ENCODE measurements around the gene NAV2.

NAV2 gene

DNA sequence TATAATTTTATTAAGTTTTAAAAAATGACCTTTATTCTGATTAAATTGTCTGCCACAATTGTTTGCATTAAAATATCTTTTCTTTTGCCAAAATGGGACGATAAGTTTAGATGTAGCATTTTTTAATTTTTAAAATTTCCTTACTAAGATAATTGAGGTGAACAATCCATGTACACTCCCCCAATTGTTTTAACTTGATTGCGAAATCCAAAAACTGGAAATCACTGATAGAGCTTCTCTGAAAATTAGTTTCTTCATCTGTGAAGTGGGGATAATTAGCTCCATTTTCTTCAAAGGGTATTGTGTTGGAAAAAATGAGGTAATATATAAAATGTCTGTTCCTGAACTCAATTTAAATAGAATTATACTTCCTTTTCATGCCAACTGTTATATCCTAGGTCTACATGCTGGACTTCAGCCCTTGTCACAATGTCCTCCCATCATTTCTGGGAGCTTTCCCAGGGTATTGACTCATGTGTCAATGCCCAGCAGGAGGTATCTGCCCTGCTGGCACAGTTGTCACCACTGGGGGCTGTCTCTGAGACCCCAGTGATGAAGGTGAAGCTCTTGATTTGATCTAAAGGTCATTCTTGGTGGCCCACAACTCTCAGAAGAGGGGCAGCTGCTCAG, 28.7 kb upstream of the NAV2 start:
- no peaks in the 10 kb centered on the region for H3K4me1 ChIP-seq (ENCODE audit: control insufficient read depth in 1 of 2, insufficient read depth in 1 of 2, low read depth in 1 of 2, low read length in 1 of 2)
- H3K27me3 ChIP-seq: peaks cover 6% of the 10 kb centered on the region
- H3K36me3 ChIP-seq: no peaks in the 10 kb centered on the region
- no peak overlapping the region for H3K27ac ChIP-seq
- no peak overlapping the region for H3K4me3 ChIP-seq (ENCODE audit: low read depth in 1 of 2, low read length in 1 of 2)
- TF ChIP-seq, protein P1, sequence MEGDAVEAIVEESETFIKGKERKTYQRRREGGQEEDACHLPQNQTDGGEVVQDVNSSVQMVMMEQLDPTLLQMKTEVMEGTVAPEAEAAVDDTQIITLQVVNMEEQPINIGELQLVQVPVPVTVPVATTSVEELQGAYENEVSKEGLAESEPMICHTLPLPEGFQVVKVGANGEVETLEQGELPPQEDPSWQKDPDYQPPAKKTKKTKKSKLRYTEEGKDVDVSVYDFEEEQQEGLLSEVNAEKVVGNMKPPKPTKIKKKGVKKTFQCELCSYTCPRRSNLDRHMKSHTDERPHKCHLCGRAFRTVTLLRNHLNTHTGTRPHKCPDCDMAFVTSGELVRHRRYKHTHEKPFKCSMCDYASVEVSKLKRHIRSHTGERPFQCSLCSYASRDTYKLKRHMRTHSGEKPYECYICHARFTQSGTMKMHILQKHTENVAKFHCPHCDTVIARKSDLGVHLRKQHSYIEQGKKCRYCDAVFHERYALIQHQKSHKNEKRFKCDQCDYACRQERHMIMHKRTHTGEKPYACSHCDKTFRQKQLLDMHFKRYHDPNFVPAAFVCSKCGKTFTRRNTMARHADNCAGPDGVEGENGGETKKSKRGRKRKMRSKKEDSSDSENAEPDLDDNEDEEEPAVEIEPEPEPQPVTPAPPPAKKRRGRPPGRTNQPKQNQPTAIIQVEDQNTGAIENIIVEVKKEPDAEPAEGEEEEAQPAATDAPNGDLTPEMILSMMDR (IDR thresholded peaks at IDR 0.05): no peak
- H3K9me3 ChIP-seq: no peaks in the 10 kb centered on the region

DNA sequence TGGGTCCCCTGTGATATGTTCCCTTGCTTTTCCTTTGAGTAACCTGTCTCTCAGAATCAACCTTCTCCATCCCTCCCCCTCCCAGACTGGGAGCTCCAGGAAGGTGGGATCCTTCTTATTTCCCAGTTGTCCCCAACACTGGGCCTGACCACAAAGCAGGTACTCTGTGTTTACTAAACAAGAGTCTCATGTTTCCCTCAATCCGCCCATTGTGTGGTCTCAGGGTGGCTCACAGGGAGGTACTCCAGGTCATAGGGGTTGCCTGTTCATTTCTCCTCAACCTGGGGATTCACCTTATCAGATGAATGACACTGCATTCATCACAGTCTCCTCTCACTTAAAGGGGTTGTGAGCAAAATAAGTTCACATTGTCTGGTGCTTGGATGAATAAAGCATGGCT, 26.4 kb upstream of the NAV2 start:
- TF ChIP-seq, protein P1 (IDR thresholded peaks at IDR 0.05): no peak
- no peaks in the 10 kb centered on the region for H3K36me3 ChIP-seq
- H3K27me3 ChIP-seq: peaks cover 14% of the 10 kb centered on the region
- no peaks in the 10 kb centered on the region for H3K9me3 ChIP-seq
- H3K4me3 ChIP-seq (ENCODE audit: low read depth in 1 of 2, low read length in 1 of 2): no peak overlapping the region
- H3K4me1 ChIP-seq (ENCODE audit: control insufficient read depth in 1 of 2, insufficient read depth in 1 of 2, low read depth in 1 of 2, low read length in 1 of 2): no peaks in the 10 kb centered on the region
- H3K27ac ChIP-seq: no peak overlapping the region

DNA sequence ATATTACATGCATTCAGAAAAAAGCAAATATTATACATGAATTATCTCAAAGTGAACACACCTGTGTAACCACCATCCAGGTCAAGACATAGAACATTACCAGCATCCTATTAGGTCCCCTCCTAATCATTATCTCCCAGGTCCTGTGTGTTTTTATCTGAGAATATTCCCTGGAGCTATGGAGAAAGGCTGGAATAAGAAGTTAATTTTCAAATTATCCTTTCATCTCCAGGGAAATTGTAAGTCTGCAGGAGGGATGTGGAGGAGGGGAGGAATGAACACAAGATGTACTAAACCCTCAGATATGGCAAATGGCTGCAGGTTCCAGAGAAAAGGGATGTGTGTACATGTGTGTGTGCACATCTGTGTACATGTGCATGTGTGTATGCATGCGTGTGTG, 25.2 kb upstream of the NAV2 start:
- Histone ChIP-seq H3K36me3 (no peaks in the 10 kb centered on the region), H3K9me3 (no peaks in the 10 kb centered on the region), H3K4me1 (ENCODE audit: control insufficient read depth in 1 of 2, insufficient read depth in 1 of 2, low read depth in 1 of 2, low read length in 1 of 2) (no peaks in the 10 kb centered on the region), H3K27ac (no peak overlapping the region), H3K27me3 (peaks cover 14% of the 10 kb centered on the region), H3K4me3 (ENCODE audit: low read depth in 1 of 2, low read length in 1 of 2) (no peak overlapping the region)
- TF ChIP-seq, protein P1 (IDR thresholded peaks at IDR 0.05): no peak

DNA sequence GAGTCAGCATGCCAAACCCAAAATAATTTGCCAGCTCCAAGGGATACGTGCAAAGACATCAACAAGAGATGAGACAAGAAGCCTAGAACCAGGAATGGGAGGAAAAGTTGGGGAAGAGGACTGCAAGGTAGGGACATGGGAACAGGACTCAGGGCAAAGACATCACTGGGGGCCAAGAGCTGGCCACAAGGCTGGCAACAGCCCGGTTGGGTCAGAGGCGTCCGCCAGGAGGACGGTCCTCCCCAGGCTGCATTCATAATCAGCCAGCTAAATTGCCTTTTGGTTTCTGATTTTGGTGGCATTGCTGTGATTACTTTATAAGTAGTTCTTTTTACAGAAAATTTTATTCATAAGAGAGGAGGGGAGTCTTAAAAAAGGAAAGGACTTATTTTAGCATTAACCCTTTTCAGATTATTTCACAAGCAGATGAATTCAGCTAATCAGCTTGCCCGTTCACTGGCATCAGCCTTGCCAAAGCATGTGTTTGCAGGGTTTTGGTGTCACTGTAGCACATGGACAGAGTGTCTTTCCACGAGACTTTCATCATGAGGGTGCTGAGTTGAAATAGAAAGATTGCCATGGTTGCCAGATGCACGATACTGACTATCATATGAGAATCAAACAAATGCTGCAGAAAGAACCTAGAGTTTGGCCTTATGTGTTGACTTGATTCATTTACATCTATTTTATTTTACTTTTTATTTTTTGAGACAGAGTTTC, 23.2 kb upstream of the NAV2 start:
- TF ChIP-seq, protein P1 (IDR thresholded peaks at IDR 0.05): no peak
- Histone ChIP-seq H3K9me3 (no peaks in the 10 kb centered on the region), H3K4me1 (ENCODE audit: control insufficient read depth in 1 of 2, insufficient read depth in 1 of 2, low read depth in 1 of 2, low read length in 1 of 2) (no peaks in the 10 kb centered on the region), H3K36me3 (no peaks in the 10 kb centered on the region), H3K27me3 (peaks cover 14% of the 10 kb centered on the region), H3K27ac (no peak overlapping the region), H3K4me3 (ENCODE audit: low read depth in 1 of 2, low read length in 1 of 2) (no peak overlapping the region)

DNA sequence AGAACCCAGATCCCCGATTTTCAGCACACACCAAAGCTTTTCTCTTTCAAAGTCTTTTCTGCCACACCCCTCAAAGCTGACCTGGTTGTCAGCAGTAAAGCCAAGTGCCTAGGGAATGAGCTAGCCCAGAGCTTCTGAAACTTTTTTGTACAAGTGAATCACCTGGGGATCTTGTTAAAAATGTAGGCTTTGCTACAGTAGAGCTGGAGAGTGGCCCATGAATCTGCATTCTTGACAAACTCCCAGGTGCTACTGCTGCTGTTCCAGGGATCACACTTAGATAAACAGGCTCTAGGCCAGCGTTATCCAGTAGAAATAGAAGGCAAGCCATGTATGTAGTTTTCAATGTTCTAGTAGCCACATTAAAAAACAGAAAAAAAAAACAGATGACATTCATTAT, 21.8 kb upstream of the NAV2 start:
- no peaks in the 10 kb centered on the region for H3K4me1 ChIP-seq (ENCODE audit: control insufficient read depth in 1 of 2, insufficient read depth in 1 of 2, low read depth in 1 of 2, low read length in 1 of 2)
- no peaks in the 10 kb centered on the region for H3K9me3 ChIP-seq
- TF ChIP-seq, protein P1 (IDR thresholded peaks at IDR 0.05): no peak
- peaks cover 14% of the 10 kb centered on the region for H3K27me3 ChIP-seq
- H3K36me3 ChIP-seq: no peaks in the 10 kb centered on the region
- no peak overlapping the region for H3K4me3 ChIP-seq (ENCODE audit: low read depth in 1 of 2, low read length in 1 of 2)
- no peak overlapping the region for H3K27ac ChIP-seq

All from neutrophil (primary cell).